ENCODE results near the gene SLC2A4.

DNA sequence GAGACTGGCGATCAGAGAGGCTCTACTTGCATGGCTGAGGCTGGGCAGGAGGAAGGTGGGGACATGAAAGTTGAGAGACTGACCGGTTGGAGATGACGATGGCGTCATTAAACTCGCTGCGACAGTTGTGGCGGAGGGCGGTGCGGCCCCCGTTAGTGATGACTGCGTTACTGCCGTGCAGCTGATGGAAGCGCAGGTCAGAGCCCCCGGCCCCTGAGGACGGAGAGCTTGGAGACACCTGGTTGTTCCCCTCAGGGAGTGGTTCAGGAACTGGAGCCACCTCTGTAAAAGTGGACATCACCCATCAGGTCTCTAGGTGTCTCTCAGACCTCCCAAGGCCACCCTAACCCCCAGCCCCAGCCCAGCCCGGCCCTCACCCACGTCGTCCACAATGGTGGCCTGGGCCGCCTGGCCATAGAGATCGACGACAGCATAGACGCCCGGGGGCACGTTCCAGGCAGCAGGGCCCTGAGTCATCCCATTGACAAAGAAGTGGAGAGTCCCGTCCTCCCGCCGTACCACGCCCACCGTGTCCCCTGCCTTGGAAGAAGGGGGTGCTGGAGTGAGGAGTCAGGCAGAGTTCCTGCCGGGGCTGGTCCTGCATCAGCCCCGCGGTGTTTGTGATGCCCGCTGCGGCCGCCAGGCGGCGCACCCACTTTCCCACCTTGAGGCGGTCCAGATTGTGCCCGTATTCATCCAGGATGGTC is 42.4 kb downstream of the SLC2A4 start:
- TF ChIP-seq POLR2A (IDR thresholded peaks at IDR 0.05; ENCODE audit: low read length) (no peak), GATA1 (IDR thresholded peaks at IDR 0.05; ENCODE audit: low read depth, low read length) (no peak)

All from erythroblast (primary cell).